LNCaP clone FGC (cell line): ENCODE measurements around the gene PACC1.

ENCODE experiments used
- DNase-seq: peaks from one replicate; pipeline ENCODE4 v3.0.0-alpha.2; 2011; ENCODE audit warnings: low read depth
- H3K4me3 ChIP-seq: 2 replicates; pipeline ENCODE4 v1.5.1; 2011; ENCODE audit warnings: mild to moderate bottlenecking, low read depth, low read length, control low read depth
- CTCF ChIP-seq: IDR thresholded peaks from 2 replicates; pipeline ENCODE4 v1.5.1; 2012; ENCODE audit warnings: mild to moderate bottlenecking; ENCODE audit not compliant: control insufficient read depth, insufficient read depth; ENCODE audit errors: extremely low read depth

Gene PACC1

DNA sequence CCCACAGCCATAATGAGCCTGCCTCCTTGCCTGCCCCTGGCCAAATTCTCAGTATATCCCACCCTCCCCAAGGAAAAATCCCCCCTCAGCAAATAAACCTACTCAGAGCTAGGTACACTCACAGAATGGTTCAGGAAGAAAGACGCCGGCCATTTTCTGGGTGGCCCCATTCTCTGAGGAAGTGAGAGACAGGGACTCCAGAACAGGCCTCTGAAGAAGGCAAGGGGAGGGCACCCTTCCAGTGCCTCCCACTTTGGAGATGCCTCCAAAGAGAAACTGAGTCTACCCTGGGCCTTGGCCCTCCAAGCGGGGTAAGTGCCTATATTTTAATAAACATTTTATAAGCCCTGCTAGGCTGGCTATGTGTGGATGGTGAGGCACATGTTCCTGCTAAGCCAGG lies 2.3 kb downstream of the PACC1 start:
- TF ChIP-seq CTCF, result no peak
- H3K4me3 ChIP-seq, result no peak overlapping the region
- DNase-seq, result no peak

DNA sequence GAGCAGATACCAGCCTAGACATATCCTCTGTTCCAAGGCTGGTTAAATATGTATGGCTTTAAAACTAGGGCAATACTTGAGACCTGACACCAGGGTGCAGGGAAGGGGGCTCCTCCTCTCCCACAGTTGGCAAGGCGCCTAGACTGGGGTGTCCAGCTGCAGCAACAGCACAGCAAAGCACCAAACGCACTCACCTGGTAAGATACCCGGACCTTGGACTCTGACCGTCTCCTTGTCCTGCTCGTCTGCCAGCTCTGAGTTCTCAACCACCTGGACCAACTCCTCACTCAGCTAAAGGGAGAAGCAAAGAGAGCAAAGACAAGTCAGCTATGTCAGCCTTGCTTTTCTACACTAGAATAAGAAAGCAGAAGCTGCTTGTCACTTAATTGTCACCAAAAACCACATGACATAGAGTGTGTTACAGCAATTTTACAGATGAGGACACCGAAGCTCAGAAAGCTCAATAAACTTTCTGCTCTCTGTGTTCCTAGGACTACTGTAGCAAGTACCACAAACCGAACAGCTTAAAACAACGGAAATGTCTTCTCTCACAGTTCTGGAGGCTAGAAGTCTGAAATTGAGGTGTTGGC lies 4.4 kb downstream of the PACC1 start:
- DNase-seq, result no peak
- no peak for TF ChIP-seq CTCF
- no peak overlapping the region for H3K4me3 ChIP-seq

DNA sequence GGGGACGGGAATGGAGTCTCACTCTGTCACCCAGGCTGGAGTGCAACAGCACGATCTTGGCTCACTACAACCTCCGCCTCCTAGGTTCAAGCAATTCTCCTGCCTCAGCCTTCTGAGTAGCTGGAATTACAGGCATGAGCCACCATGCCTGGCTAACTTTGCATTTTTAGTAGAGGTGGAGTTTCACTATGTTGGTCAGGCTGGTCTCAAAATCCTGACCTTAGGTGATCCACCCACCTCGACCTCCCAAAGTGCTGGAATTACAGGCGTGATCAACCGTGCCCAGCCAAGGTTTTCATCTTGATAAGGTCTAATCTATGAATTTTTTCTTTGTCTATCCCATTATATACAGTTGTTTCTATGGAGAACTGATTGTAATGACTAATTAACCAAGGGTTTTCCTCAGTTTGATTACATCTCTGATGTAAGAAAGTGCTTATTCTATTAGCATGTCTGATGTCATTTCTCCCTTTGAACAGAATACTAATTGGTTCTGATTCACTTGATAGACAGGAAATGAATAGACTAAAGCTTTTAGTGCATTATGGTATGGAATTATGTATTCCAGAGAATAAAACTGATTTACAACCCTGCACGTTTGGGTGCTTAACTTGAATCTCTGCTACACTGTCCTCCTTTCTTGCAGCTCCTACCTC lies 11.9 kb downstream of the PACC1 start:
- no peak for TF ChIP-seq CTCF
- DNase-seq, result no peak
- H3K4me3 ChIP-seq, result no peak overlapping the region

DNA sequence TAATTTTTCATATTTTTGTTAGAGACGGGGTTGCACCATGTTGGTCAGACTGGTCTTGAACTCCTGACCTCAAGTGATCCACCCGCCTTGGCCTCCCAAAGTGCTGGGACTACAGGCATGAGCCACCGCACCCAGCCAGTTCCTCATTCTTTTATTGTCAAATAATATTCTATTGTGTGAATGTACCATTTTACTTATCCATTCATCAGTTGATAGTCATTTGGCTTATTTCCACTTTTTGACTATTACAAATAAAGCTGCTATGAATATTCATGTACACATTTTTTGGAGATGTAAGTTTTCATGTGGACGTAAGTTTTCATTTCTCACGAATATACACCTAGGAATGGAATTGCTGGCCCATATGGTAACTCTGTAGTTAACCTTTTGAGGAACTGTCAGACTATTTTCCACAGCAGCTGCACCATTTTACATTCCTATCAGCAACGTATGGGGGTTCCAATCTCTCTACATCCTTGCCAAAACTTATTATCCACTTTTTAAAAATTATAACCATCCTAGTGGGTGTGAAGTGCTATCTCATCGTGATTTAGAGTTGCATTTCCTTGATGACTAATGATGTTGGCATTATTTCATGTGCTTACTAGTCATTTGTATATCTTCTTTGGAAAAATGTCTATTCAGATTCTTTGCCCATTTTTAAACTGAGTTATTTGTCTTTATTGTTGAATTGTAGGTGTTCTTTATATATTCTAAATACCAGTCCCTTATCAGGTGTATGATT lies 12.7 kb downstream of the PACC1 start:
- no peak for TF ChIP-seq CTCF
- no peak overlapping the region for H3K4me3 ChIP-seq
- DNase-seq, result no peak

- no peak for DNase-seq
- no peak overlapping the region for H3K4me3 ChIP-seq
- no peak for TF ChIP-seq CTCF
Observed at GRCh38 chr1:212401042-212401441, 13.6 kb downstream of the PACC1 start.

GRCh38 chr1:212397171-212397570 lies 17.5 kb downstream of the PACC1 start:
- H3K4me3 ChIP-seq, result no peak overlapping the region
- TF ChIP-seq CTCF, result no peak

More at GRCh38 chr1:212397171-212397570, 17.5 kb downstream of the PACC1 start:
- no peak for DNase-seq
